K562 (cell line): ENCODE data around the gene AGAP1.

Experiments
- KLF10 ChIP-seq: fragments of 250-450 bp; sonication (Bioruptor Pico); IDR thresholded peaks from 2 replicates; pipeline ENCODE4 v1.6.1; 2021; ENCODE audit warnings: matching md5 sums
- MTF1 ChIP-seq: fragments of 250-450 bp; sonication (Bioruptor Pico); IDR thresholded peaks from 2 replicates; pipeline ENCODE4 v1.9.0; 2021; ENCODE audit warnings: moderate library complexity, mild to moderate bottlenecking, inconsistent platforms, borderline replicate concordance
- POLR2AphosphoS5 ChIP-seq: IDR thresholded peaks from 2 replicates; pipeline ENCODE4 v1.6.1; 2011; ENCODE audit warnings: mild to moderate bottlenecking, low read depth, low read length, moderate library complexity; ENCODE audit not compliant: control insufficient read depth, insufficient read depth
- TGIF2 ChIP-seq: sonication (generic); formaldehyde crosslinking; IDR thresholded peaks from 2 replicates; pipeline ENCODE4 v1.8.1; 2022; ENCODE audit warnings: mild to moderate bottlenecking, missing genetic modification reagents, moderate library complexity
- ZC3H11A ChIP-seq: IDR thresholded peaks from 2 replicates; pipeline ENCODE4 v1.6.1; 2012; ENCODE audit warnings: low read depth, low read length, improper control_type of control experiment
- ZNF830 ChIP-seq: fragments of 250-450 bp; sonication (Bioruptor Pico); IDR thresholded peaks from 2 replicates; pipeline ENCODE4 v1.5.0; 2021; ENCODE audit warnings: mild to moderate bottlenecking

DNA sequence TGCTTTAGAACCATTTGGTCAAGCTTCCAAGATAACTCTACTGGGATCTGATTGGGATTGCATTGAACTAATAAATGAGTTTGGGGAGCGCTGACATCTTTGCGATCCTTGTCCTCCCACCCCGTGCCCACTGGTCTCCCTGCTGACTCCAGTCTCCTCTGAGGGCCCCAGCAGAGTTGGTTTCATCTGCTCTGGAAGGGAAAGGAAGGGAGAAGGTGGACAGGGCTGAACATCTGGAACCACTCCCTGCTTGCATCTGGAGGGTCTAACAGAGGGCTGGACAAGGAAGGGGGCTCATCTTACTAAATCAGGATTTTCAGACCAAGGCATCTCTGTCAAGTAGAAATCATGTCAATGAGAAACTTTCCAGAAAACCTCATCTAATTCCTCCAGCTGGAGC, 661.6 kb downstream of the AGAP1 start:
- TF ChIP-seq ZNF830 (no peak), KLF10 (no peak), MTF1 (CRISPR knock-in tag) (no peak), POLR2AphosphoS5 (no peak), TGIF2 (no peak), ZC3H11A (no peak)
